TTC549 (cell line): ENCODE results near the gene MTTP.
A peak's percentile ranks its signal among the peaks of the same experiment; 100 is the strongest.
"Not testable (repeated sequence)": the region's sequence is repeated elsewhere in the genome, so short reads cannot be mapped to it uniquely, and the experiment has no call there.

ENCODE experiments used
- FAIRE-seq: peaks from 2 replicates; lab custom pipeline; 2012; peaks lifted over from hg19 to GRCh38; lab: Jason Lieb, UNC

MTTP gene

DNA sequence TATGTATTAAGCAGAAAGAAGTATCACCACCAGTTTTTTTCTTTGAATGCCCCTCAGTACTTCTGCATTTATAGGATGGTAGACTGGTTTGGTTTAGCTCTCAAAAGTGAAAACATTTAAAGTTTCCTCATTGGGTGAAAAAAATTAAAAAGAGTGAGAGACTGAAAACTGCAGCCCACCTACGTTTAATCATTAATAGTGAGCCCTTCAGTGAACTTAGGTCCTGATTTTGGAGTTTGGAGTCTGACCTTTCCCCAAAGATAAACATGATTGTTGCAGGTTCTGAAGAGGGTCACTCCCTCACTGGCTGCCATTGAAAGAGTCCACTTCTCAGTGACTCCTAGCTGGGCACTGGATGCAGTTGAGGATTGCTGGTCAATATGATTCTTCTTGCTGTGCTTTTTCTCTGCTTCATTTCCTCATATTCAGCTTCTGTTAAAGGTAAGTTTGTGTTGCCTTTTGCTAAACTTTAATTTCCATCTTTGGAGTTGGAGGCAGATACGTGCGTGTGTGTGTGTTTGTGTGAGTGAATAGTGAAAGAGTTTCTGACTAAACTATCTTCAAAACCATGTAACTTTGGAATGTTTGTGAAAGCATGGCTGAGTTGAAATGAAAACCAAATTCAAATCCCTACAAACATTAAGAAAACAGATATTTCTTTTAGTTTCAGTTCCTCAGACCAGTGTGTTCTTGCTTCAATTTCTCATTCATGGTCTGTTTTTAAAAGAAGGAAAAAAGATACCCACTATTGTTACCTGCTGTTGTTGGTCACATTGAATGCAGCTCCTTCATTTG, at the start of gene MTTP:
TSS of gene MTTP (plus strand) at position 295 of the 795 bp plus-strand sequence. CDS start at position 381, 86 bp downstream.
- no peak for FAIRE-seq

GRCh38 chr4:99529228-99529627, 45.4 kb upstream of the MTTP start:
- FAIRE-seq: no peak

DNA sequence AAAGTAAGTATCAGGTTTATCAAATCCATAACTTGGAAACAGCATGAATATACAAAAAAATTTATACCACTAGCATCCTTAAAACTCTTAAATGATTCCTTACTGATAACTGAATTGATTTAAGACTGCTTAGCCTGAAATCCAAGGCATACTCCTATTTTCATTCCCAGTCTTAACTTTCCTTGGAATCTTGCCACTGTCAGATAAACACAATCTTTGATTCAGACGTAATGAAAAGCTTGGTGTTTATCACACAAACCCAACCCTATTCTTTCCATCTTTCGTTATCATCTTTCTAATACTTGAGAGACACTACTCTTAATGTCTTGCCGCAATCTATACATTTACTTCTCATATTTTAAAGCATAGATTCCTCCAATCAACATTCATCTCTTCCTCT, 44.7 kb upstream of the MTTP start:
- FAIRE-seq: no peak

GRCh38 chr4:99534699-99535098, 39.9 kb upstream of the MTTP start:
- not testable (repeated sequence) for FAIRE-seq

DNA sequence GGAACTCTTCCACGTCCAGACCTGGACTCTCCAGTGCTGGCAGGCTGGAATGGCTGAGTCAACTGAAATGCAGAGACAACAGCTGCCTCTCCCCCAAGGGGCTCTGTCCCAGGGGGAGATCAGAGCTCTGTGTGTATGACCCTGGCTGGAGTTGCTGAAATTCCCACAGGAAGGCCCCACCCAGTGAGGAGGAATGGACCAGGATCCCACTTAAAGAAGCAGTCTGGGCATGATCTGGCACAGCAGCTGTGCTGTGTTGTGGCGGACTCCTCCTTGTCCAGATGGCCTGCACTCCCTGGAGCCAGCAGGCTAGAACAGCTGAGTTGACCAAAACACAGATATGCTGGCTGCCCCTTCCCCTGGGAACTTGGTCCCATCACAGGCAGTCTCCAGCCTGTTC, 38.4 kb upstream of the MTTP start:
- FAIRE-seq: no peak

GRCh38 chr4:99536848-99537247, 37.8 kb upstream of the MTTP start:
- FAIRE-seq: no peak

DNA sequence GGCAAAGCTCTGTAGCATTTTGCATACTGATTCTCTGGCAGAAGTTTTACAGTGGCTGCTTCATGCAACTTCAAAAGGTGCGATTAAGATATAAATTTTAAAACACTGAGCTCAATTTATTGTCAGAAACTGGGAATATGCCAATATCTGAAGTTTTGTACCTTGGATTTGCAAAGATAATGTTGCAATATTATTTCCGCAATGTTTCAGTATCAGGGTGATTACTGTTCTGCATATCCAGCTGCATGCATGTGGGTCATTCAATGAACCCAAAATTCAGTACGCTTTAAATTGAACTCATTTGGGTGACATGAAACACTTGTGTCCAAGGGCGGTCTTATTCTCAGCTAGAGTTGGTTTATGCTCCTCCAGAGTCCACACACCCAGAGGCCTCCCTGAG, 37.0 kb upstream of the MTTP start:
- no peak for FAIRE-seq

DNA sequence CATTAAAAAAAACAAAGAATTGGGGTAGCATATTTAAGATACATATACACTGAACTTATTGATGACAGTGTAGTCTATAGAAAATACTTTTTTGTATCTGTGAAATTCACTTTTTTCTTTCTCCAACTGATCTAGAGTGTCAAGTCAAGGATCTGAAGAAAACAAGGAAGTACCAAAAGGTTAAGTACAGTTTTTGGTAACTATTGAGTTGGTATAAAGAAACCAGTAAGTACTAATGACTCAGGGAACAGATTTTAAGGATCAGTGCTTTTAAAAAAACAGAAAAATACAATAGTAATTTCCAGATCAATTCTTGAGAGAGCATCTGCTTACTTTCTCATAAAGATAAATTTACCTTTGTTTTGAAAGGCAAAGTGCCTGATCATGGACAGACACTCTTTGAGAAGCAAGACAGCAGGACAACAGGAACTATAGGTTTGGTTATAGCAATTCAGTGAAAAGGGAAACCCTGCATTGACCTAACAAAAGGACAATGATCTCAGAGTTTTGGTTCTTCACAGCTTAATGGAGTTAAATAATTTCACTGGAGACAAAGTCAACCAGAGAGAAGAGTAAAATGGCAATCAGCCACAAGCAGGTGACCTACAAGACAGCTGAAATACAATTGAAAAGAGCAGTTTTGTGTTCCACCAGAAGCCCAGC, 34.2 kb upstream of the MTTP start:
- FAIRE-seq: no peak

- no peak for FAIRE-seq
Observed at GRCh38 chr4:99552872-99553271, 21.8 kb upstream of the MTTP start.

DNA sequence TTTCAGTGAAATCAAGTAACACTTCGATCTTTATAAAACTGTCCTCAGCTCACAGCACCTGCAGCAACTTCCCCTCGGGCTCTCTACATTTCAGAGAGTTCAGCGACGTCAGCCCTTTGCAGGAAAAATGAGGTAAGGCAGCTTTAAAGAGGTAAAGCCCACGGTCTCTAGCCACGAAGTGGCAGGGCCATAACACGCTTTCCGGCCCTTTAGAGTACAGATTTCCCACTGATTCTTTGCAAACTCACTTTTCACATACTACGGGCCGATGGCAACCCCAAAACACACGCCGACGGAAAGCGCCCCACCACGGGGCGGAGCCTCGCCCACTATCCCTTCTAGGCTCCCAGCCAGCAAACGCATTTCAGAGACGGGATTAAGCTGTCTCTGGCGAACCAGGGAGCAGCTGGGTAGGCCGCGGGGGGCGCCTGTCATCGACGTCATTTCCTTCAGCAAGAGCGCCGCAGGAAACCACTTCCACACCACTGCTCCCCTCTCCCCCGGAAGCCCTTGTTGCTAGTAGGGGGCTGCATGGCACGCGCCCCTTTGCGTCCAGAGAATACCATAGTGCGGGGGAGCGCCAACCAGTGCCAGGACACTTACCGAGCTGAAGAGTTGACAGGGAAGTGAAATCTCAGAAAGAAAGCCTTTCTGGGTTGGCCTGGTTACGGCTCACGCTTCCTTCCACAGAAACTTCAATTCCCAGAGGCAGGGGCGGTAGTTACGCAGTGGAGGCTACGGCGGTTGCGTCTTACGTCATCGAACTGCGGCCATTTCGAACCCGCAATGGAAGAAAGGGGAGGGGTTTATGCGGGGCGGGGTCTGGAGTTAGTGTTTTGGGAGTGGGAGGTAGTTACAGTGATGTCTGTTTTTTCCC, 11.1 kb upstream of the MTTP start, which contains the start of gene TRMT10A:
TSS of gene TRMT10A (minus strand) at position 730 of the 877 bp plus-strand sequence. CDS start 4,701 bp downstream, outside the sequence.
- peak; percentile 78 for FAIRE-seq

- FAIRE-seq: no peak
Observed at GRCh38 chr4:99564921-99565320, 9.7 kb upstream of the MTTP start.

GRCh38 chr4:99571883-99572282, 2.7 kb upstream of the MTTP start:
- FAIRE-seq: no peak

DNA sequence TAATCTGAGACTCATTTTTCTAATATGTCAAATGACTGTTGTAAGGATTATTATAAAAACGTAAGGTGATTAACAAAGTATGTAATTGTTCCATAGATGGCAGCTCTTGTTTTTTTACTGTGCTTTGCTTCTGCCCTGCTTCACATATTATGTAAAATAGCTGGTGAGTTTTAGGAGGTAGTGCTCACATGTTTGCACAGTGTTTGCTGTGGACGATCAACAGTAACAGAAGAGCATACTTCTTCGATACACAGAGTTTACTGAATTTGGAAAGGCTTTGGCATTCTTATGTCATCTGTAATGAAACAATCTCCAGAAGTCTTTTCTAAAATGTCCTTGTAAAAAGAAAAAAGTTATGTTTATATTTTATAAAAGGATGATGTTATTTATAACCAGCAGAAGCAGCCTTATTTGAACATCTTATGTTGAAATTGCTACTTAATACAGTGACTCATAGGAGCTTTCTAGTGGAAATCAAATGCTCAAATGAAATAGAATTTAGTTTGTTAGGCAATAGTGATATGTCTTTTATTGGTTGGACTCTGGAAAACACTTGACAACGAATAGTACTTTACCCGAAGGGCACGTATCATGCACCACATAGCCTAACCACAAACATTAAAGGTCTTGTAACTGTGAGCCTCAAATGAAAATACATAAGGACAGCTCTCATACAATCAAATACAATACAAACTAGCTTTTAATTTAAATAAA, 1.9 kb upstream of the MTTP start:
- FAIRE-seq: no peak

- FAIRE-seq: no peak
Observed at GRCh38 chr4:99573735-99574368, 772 bp upstream of the MTTP start.

- no peak for FAIRE-seq
Observed at GRCh38 chr4:99578714-99579113, 4.1 kb downstream of the MTTP start.

DNA sequence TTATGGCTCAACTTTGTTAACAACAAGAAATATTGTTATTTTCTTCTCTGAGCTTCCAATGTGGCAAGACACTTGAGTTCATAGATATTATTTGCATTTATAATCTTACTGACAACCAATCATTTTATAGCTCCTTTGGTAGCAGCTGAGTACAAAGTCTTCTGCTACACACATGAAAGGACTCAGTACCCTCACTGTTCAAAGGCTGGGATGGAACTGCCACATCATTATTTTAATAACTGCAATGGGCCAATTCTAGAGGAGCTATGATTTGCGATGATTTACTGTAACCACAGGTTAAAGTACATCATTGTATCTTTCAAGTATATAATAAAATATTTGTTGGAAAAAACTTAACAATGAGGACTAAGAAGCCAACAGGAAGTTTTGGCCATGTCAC, 10.9 kb downstream of the MTTP start:
- FAIRE-seq: no peak

GRCh38 chr4:99586322-99586721, 11.7 kb downstream of the MTTP start:
- no peak for FAIRE-seq

DNA sequence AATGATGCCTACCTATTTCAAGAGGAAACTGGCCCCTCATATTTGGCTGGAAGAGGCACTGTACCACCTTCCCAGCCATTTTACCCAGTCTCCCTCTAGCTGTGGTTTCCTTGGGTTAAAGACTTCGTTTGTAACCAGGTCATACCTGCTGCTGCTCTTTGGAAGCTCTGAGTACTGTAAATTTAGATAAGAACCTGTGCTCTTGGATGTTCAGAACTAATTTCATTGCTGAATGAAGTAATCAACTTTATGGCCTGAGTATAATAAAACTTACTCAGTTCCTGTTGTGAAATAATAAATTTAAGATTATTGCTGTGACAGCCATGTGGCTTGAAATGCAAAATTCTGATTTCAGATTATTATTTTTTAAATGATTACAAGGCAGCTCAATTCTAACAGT, 12.2 kb downstream of the MTTP start:
- FAIRE-seq: no peak

DNA sequence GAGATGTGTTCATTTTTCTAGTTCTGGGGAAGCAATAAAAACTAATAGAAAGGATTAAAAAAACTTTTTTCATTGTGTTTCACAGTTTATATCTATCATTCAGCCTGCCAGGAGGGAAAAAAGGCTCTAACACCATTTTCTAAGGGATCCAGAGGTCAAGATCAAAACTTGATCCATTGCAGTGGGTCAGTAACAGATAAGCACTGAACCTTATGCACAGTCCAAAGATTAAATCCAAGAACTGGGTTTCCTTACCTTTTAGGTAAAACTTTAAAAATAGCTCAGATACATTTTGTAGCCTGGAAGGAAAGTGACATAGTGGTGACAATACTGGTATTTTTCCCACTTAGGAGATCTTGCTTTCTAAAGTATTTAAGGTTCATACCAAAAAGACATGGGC, 12.7 kb downstream of the MTTP start:
- no peak for FAIRE-seq

DNA sequence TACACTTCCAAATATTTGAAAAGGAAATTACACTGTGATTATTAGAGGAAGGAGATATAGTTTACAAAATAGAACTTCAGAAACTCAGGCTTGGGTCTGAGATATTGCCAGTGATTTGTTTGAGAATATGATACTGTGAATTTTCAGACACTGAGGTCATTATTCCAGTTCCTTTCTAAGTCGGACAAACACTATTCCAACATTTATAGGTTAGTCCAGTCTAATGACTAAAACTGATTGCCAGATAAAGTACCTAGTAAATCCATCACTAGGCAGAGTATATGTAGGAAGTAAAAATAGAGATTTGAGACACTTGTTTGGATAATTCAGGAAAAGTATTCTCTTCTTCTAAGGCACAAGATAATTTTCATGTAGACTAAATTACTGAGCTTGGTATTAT, 13.2 kb downstream of the MTTP start:
- no peak for FAIRE-seq

- no peak for FAIRE-seq
Observed at GRCh38 chr4:99591757-99592156, 17.1 kb downstream of the MTTP start.
